ENCODE measurements around the gene MGLL.

- TF ChIP-seq, protein P1, sequence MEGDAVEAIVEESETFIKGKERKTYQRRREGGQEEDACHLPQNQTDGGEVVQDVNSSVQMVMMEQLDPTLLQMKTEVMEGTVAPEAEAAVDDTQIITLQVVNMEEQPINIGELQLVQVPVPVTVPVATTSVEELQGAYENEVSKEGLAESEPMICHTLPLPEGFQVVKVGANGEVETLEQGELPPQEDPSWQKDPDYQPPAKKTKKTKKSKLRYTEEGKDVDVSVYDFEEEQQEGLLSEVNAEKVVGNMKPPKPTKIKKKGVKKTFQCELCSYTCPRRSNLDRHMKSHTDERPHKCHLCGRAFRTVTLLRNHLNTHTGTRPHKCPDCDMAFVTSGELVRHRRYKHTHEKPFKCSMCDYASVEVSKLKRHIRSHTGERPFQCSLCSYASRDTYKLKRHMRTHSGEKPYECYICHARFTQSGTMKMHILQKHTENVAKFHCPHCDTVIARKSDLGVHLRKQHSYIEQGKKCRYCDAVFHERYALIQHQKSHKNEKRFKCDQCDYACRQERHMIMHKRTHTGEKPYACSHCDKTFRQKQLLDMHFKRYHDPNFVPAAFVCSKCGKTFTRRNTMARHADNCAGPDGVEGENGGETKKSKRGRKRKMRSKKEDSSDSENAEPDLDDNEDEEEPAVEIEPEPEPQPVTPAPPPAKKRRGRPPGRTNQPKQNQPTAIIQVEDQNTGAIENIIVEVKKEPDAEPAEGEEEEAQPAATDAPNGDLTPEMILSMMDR (IDR thresholded peaks at IDR 0.05), result no peak
- no peak for TF ChIP-seq POLR2A (IDR thresholded peaks at IDR 0.05)
Observed at GRCh38 chr3:127689266-127689860, 133.0 kb downstream of the MGLL start.
